Left ventricle myocardium inferior (tissue), 1 donor: ENCODE results near the gene LINGO4. TPM values are rescaled to one million over a fixed set of nuclear protein-coding genes. Genes with fewer than 3 reads are reported as not detected.
"Not testable (repeated sequence)": the region's sequence is repeated elsewhere in the genome, so short reads cannot be mapped to it uniquely, and the experiment has no call there.

ENCODE experiments used
- DNase-seq: peaks from one replicate; pipeline ENCODE4 v3.0.0-alpha.2; 2020
- H3K27ac ChIP-seq: fragments of 200-600 bp; replicated peaks from 2 replicates; pipeline ENCODE4 v1.8.0; 2021
- H3K27me3 ChIP-seq: fragments of 200-600 bp; 2 replicates; pipeline ENCODE4 v1.8.0; 2021; ENCODE audit warnings: low read depth
- H3K36me3 ChIP-seq: fragments of 200-600 bp; 2 replicates; pipeline ENCODE4 v1.8.0; 2021
- H3K4me1 ChIP-seq: fragments of 200-600 bp; 2 replicates; pipeline ENCODE4 v1.8.0; 2021
- H3K4me3 ChIP-seq: fragments of 200-600 bp; 2 replicates; pipeline ENCODE4 v1.8.0; 2021; ENCODE audit warnings: mild to moderate bottlenecking, moderate library complexity
- H3K9me3 ChIP-seq: fragments of 200-600 bp; replicated peaks from 2 replicates; pipeline ENCODE4 v1.8.0; 2021
- intact Hi-C: fragments of 100-400 bp; cut with micrococcal nuclease; formaldehyde crosslinking; loops from one replicate; pipeline ENCODE4 v1.11.0; 2022
- total RNA-seq: library from RNA; stranded (reverse); fragmentation: NEBNext Ultra II Directional; extraction: Animal tissue kit (Norgen Biotek cat#: 25700); gene quantifications from one replicate; pipeline ENCODE4 v1.2.1, GENCODE V29; 2021
- TF ChIP-seq, protein P1 (sequence below): fragments of 200-600 bp; IDR thresholded peaks from 2 replicates; pipeline ENCODE4 v1.8.0; 2021; ENCODE audit warnings: antibody characterized with exemption, mild to moderate bottlenecking, borderline replicate concordance
- donor health status: DM: no; HTN: yes; CAD: no; lungs with severe emphysema.

Gene LINGO4
- total RNA-seq, 1 donor from 2014 or later: 0.77 TPM

DNA sequence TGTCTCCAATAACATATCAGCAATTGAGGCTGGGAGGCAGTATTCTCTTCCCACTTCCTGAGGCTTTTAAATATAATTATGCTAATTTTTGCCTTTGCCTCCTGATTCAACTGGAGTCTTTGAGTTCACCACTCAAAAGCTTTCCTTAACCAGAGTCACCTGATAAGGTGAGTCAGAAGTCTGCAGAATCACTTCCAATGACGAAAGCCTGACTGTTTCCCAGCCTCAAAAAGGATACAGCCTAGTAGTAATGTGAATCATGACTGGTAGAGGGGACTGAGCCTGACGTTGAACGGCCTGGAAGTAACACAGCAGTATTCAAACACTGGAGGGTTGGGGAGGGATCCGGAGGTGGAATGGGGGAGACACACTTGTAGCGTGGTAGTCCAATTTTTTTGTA lies 31.5 kb downstream of the LINGO4 start:
- no peak for DNase-seq
- no peaks in the 10 kb centered on the region for H3K9me3 ChIP-seq
- intact Hi-C loops: no loop called here
- TF ChIP-seq, protein P1, sequence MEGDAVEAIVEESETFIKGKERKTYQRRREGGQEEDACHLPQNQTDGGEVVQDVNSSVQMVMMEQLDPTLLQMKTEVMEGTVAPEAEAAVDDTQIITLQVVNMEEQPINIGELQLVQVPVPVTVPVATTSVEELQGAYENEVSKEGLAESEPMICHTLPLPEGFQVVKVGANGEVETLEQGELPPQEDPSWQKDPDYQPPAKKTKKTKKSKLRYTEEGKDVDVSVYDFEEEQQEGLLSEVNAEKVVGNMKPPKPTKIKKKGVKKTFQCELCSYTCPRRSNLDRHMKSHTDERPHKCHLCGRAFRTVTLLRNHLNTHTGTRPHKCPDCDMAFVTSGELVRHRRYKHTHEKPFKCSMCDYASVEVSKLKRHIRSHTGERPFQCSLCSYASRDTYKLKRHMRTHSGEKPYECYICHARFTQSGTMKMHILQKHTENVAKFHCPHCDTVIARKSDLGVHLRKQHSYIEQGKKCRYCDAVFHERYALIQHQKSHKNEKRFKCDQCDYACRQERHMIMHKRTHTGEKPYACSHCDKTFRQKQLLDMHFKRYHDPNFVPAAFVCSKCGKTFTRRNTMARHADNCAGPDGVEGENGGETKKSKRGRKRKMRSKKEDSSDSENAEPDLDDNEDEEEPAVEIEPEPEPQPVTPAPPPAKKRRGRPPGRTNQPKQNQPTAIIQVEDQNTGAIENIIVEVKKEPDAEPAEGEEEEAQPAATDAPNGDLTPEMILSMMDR: no peak
- H3K4me1 ChIP-seq: no peaks in the 10 kb centered on the region
- H3K36me3 ChIP-seq: peaks cover 54% of the 10 kb centered on the region
- no peak overlapping the region for H3K27ac ChIP-seq
- no peak overlapping the region for H3K4me3 ChIP-seq
- no peaks in the 10 kb centered on the region for H3K27me3 ChIP-seq

GRCh38 chr1:151769270-151769669 lies 35.9 kb downstream of the LINGO4 start:
- H3K27ac ChIP-seq, H3K4me3 ChIP-seq, H3K4me1 ChIP-seq, DNase-seq, H3K9me3 ChIP-seq, H3K27me3 ChIP-seq, intact Hi-C loops: not testable (repeated sequence)
- H3K36me3 ChIP-seq: peaks cover 13% of the 10 kb centered on the region

DNA sequence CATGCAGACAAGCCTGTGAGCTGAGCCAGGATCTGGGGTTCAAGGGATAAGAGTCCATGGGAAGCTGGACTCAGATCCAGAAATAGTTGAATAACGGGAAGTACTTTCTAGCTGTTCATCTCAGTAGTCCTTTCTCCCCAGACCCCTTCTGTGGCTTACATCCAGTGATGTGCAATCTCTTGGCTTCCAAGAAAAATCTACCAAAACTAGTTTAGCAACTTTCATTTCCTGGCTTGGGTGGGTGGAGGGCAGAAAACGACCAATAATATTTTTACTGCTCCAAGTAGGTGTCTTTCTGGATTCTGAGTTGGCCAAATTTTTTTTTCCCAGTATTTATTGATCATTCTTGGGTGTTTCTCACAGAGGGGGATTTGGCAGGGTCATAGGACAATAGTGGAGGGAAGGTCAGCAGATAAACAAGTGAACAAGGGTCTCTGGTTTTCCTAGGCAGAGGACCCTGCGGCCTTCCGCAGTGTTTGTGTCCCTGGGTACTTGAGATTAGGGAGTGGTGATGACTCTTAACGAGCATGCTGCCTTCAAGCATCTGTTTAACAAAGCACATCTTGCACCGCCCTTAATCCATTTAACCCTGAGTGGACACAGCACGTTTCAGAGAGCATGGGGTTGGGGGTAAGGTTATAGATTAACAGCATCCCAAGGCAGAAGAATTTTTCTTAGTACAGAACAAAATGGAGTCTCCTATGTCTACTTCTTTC lies 36.7 kb downstream of the LINGO4 start:
- H3K27me3 ChIP-seq, intact Hi-C loops, DNase-seq: not testable (repeated sequence)

DNA sequence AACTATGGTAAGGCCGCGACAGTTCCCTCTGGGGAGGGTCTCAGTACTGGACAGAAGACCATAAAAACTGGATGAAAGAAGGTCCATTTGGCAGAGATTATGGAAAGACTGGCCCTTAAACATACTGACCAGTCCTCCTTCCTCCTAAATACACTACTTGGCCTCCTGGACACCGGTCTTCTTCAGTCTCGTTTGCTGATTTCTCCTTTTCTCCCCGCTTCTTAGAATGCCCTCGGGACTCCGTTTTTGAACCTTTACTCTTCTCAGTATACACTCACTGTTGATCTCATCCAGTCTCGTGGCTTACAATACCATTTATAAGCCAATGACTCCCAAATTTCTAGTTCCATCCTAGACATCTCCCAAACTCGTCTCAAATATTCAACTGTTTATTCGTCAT lies 41.2 kb downstream of the LINGO4 start:
- peak overlapping the region; percentile 93 for H3K27ac ChIP-seq
- H3K4me3 ChIP-seq: peak overlapping the region; percentile 86
- H3K27me3 ChIP-seq: no peaks in the 10 kb centered on the region
- no peaks in the 10 kb centered on the region for H3K9me3 ChIP-seq
- peaks cover 31% of the 10 kb centered on the region for H3K36me3 ChIP-seq
- TF ChIP-seq, protein P1: no peak
- intact Hi-C loops: no loop called here
- H3K4me1 ChIP-seq: peaks cover 25% of the 10 kb centered on the region
- no peak for DNase-seq

More for the DNA sequence above, 36.7 kb downstream of the LINGO4 start:
- H3K27ac ChIP-seq, H3K36me3 ChIP-seq, H3K9me3 ChIP-seq, H3K4me3 ChIP-seq: not testable (repeated sequence)
- H3K4me1 ChIP-seq: peaks cover 12% of the 10 kb centered on the region

GRCh38 chr1:151762941-151763921 lies 42.0 kb downstream of the LINGO4 start, which contains the start of gene MRPL9:
MRPL9 (minus strand) TSS chr1:151763496; CDS start chr1:151763479, 17 bp downstream.
- Histone ChIP-seq H3K27me3 (no peaks in the 10 kb centered on the region), H3K9me3 (no peaks in the 10 kb centered on the region), H3K4me3 (peak within 1 kb of the TSS; percentile 86), H3K36me3 (peaks cover 38% of the 10 kb centered on the region), H3K27ac (peak within 1 kb of the TSS; percentile 93), H3K4me1 (peaks cover 25% of the 10 kb centered on the region)
- TF ChIP-seq, protein P1: no peak
- peak; percentile 81 for DNase-seq
- intact Hi-C loops: no loop called here

GRCh38 chr1:151760597-151761385 lies 44.4 kb downstream of the LINGO4 start:
- Histone ChIP-seq H3K4me1 (peaks cover 25% of the 10 kb centered on the region), H3K4me3 (no peak overlapping the region), H3K9me3 (no peaks in the 10 kb centered on the region), H3K36me3 (peaks cover 43% of the 10 kb centered on the region), H3K27ac (no peak overlapping the region), H3K27me3 (no peaks in the 10 kb centered on the region)
- intact Hi-C loops: no loop called here
- TF ChIP-seq, protein P1: no peak
- DNase-seq: no peak
